ENCODE measurements around the gene ACBD3.

ACBD3 gene

GRCh38 chr1:226186124-226187018 lies at the start of gene ACBD3:
TSS of gene ACBD3 (minus strand) at chr1:226186741. CDS start at chr1:226186675, 66 bp downstream.
- no peaks in the 10 kb centered on the region for H3K9me3 ChIP-seq (ENCODE audit: control insufficient read depth, insufficient read depth, low read length)
- H3K4me1 ChIP-seq (ENCODE audit: control insufficient read depth, low read length), result peaks cover 41% of the 10 kb centered on the region
- peak within 1 kb of the TSS; percentile 96 for H3K4me3 ChIP-seq (ENCODE audit: low read length)
- no peaks in the 10 kb centered on the region for H3K9me2 ChIP-seq (replicated peaks; ENCODE audit: control insufficient read depth, low read length)
- 0 out of 2 replicates have a peak, but pooled peaks cover 5% of the 10 kb centered on the region for H4K20me1 ChIP-seq (ENCODE audit: control insufficient read depth, insufficient read depth, low read depth, low read length)
- H3K4me2 ChIP-seq (ENCODE audit: low read length), result peak within 1 kb of the TSS; percentile 96
- H3K36me3 ChIP-seq (ENCODE audit: control insufficient read depth, low read length), result peaks cover 21% of the 10 kb centered on the region
- H3K27ac ChIP-seq (ENCODE audit: low read depth, low read length), result peak within 1 kb of the TSS; percentile 68
- H3F3A ChIP-seq (ENCODE audit: control insufficient read depth, insufficient read depth), result no peaks in the 10 kb centered on the region; the same call in 1 of the 2 replicates
- no peaks in the 10 kb centered on the region for H3K27me3 ChIP-seq (ENCODE audit: control insufficient read depth, low read length)
- peaks cover 57% of the 10 kb centered on the region for H3K79me2 ChIP-seq (ENCODE audit: control insufficient read depth, low read length)
- TF ChIP-seq EZH2phosphoT487 (IDR thresholded peaks at IDR 0.05; ENCODE audit: borderline replicate concordance, low read length) (no peak), CTCF (IDR thresholded peaks at IDR 0.05; ENCODE audit: low read depth, low read length, poor library complexity, severe bottlenecking) (no peak)

GRCh38 chr1:226233806-226234205 lies 47.3 kb upstream of the ACBD3 start:
- H3K4me3 ChIP-seq (ENCODE audit: low read length), result peak overlapping the region; percentile 75
- no peaks in the 10 kb centered on the region for H3K27me3 ChIP-seq (ENCODE audit: control insufficient read depth, low read length)
- peaks cover 37% of the 10 kb centered on the region for H3F3A ChIP-seq (ENCODE audit: control insufficient read depth, insufficient read depth)
- no peaks in the 10 kb centered on the region for H4K20me1 ChIP-seq (ENCODE audit: control insufficient read depth, insufficient read depth, low read depth, low read length)
- TF ChIP-seq EZH2phosphoT487 (IDR thresholded peaks at IDR 0.05; ENCODE audit: borderline replicate concordance, low read length), result no peak
- peaks cover 78% of the 10 kb centered on the region for H3K4me1 ChIP-seq (ENCODE audit: control insufficient read depth, low read length)
- peak overlapping the region; percentile 92 for H3K27ac ChIP-seq (ENCODE audit: low read depth, low read length)
- no peaks in the 10 kb centered on the region for H3K9me3 ChIP-seq (ENCODE audit: control insufficient read depth, insufficient read depth, low read length)
- peaks cover 61% of the 10 kb centered on the region for H3K36me3 ChIP-seq (ENCODE audit: control insufficient read depth, low read length)
- peak overlapping the region; percentile 88 for H3K4me2 ChIP-seq (ENCODE audit: low read length)
- peaks cover 32% of the 10 kb centered on the region for H3K79me2 ChIP-seq (ENCODE audit: control insufficient read depth, low read length)
- H3K9me2 ChIP-seq (replicated peaks; ENCODE audit: control insufficient read depth, low read length), result no peaks in the 10 kb centered on the region

DNA sequence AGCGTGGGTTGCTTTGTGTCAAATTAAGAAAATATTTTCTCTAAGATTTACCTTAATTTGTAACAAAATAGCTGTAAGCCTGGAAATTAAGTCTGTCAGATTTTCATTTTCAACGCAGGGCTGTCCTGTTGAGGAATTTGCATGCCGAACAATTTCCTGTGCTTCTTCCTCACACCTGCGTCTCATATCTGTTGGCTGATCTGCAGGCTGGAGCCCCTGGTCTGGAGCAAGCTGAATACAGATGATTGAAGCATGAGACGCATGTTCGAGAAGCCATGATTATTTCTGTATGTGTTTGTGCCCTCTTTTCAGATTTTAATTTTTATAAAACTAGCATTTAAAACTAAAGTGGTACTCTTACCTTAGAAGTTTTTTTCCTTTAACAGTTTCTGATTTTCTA lies 46.8 kb upstream of the ACBD3 start:
- Histone ChIP-seq H3K36me3 (ENCODE audit: control insufficient read depth, low read length) (peaks cover 56% of the 10 kb centered on the region), H3K9me2 (replicated peaks; ENCODE audit: control insufficient read depth, low read length) (no peaks in the 10 kb centered on the region), H3K27me3 (ENCODE audit: control insufficient read depth, low read length) (no peaks in the 10 kb centered on the region), H3K79me2 (ENCODE audit: control insufficient read depth, low read length) (peaks cover 32% of the 10 kb centered on the region), H3K4me3 (ENCODE audit: low read length) (peak overlapping the region; percentile 75), H4K20me1 (ENCODE audit: control insufficient read depth, insufficient read depth, low read depth, low read length) (no peaks in the 10 kb centered on the region), H3K27ac (ENCODE audit: low read depth, low read length) (peak overlapping the region; percentile 92), H3K4me2 (ENCODE audit: low read length) (peak overlapping the region; percentile 88), H3F3A (ENCODE audit: control insufficient read depth, insufficient read depth) (peaks cover 39% of the 10 kb centered on the region), H3K4me1 (ENCODE audit: control insufficient read depth, low read length) (peaks cover 73% of the 10 kb centered on the region), H3K9me3 (ENCODE audit: control insufficient read depth, insufficient read depth, low read length) (no peaks in the 10 kb centered on the region)
- TF ChIP-seq EZH2phosphoT487 (IDR thresholded peaks at IDR 0.05; ENCODE audit: borderline replicate concordance, low read length) (no peak), CTCF (IDR thresholded peaks at IDR 0.05; ENCODE audit: low read depth, low read length, poor library complexity, severe bottlenecking) (no peak)

- H4K20me1 ChIP-seq (ENCODE audit: control insufficient read depth, insufficient read depth, low read depth, low read length), result no peaks in the 10 kb centered on the region
- TF ChIP-seq CTCF (IDR thresholded peaks at IDR 0.05; ENCODE audit: low read depth, low read length, poor library complexity, severe bottlenecking), result no peak
- TF ChIP-seq EZH2phosphoT487 (IDR thresholded peaks at IDR 0.05; ENCODE audit: borderline replicate concordance, low read length), result no peak
- no peaks in the 10 kb centered on the region for H3K9me2 ChIP-seq (replicated peaks; ENCODE audit: control insufficient read depth, low read length)
- H3K4me3 ChIP-seq (ENCODE audit: low read length), result peak overlapping the region; percentile 18
- peaks cover 45% of the 10 kb centered on the region for H3K4me1 ChIP-seq (ENCODE audit: control insufficient read depth, low read length)
- peaks cover 17% of the 10 kb centered on the region for H3F3A ChIP-seq (ENCODE audit: control insufficient read depth, insufficient read depth)
- H3K27ac ChIP-seq (ENCODE audit: low read depth, low read length), result peak overlapping the region; percentile 25
- peaks cover 5% of the 10 kb centered on the region for H3K27me3 ChIP-seq (ENCODE audit: control insufficient read depth, low read length)
- peaks cover 12% of the 10 kb centered on the region for H3K36me3 ChIP-seq (ENCODE audit: control insufficient read depth, low read length)
- H3K79me2 ChIP-seq (ENCODE audit: control insufficient read depth, low read length), result no peaks in the 10 kb centered on the region
- no peaks in the 10 kb centered on the region for H3K9me3 ChIP-seq (ENCODE audit: control insufficient read depth, insufficient read depth, low read length)
- H3K4me2 ChIP-seq (ENCODE audit: low read length), result peak overlapping the region; percentile 58
Measured at GRCh38 chr1:226226601-226227000, 40.1 kb upstream of the ACBD3 start.

All from DOHH2 (cell line).